IMR-90 (cell line): ENCODE results near the gene LSM2. TPM values are rescaled to one million over a fixed set of nuclear protein-coding genes. Genes with fewer than 3 reads are reported as not detected.
"Not testable (repeated sequence)": the region's sequence is repeated elsewhere in the genome, so short reads cannot be mapped to it uniquely, and the experiment has no call there.

ENCODE experiments used
- ATAC-seq: fragments of 200-7000 bp; cut with Tn5 transposase; 2 replicates; pipeline ENCODE4 v1.9.1; 2020; ENCODE audit warnings: low read depth, mild to moderate bottlenecking, moderate library complexity
- BruUV-seq: library from RNA; stranded (reverse); fragments of 400-500 nt; replicated peaks from 2 replicates; lab custom pipeline; 2021; lab: Mats Ljungman, UMichigan
- CTCF ChIA-PET: fragments of 300-600 bp; formaldehyde crosslinking; extraction: SDS; loops from one replicate; lab custom pipeline; 2021; ENCODE audit warnings: antibody characterized with exemption; lab: Yijun Ruan, JAX
- POLR2A ChIA-PET: fragments of 300-600 bp; sonication (Branson Sonifier 250); formaldehyde crosslinking; loops from one replicate; lab custom pipeline; 2022; ENCODE audit warnings: antibody characterized with exemption; ENCODE audit not compliant: unreplicated experiment; lab: Charles Lee
- DNase-seq: peaks from one replicate; pipeline ENCODE4 v3.0.0; 2013
- H2AFZ ChIP-seq: replicated peaks from 2 replicates; pipeline ENCODE3; 2013; ENCODE audit warnings: low read length, mild to moderate bottlenecking; ENCODE audit not compliant: poor library complexity
- H2AK5ac ChIP-seq: 2 replicates; pipeline ENCODE4 v1.6.1; 2013; ENCODE audit warnings: low read depth, low read length, inconsistent platforms
- H2AK9ac ChIP-seq: replicated peaks from 2 replicates; pipeline ENCODE3; 2013; ENCODE audit warnings: mild to moderate bottlenecking, low read depth, low read length, moderate library complexity; ENCODE audit not compliant: poor library complexity
- H2BK120ac ChIP-seq: 2 replicates; pipeline ENCODE4 v1.6.1; 2013; ENCODE audit warnings: low read depth, low read length, inconsistent platforms
- H2BK15ac ChIP-seq: 3 replicates; pipeline ENCODE4 v1.6.1; 2013; ENCODE audit warnings: low read depth, low read length, inconsistent platforms
- H2BK20ac ChIP-seq: 2 replicates; pipeline ENCODE4 v1.6.1; 2013; ENCODE audit warnings: low read depth, mild to moderate bottlenecking, inconsistent platforms, low read length, moderate library complexity
- H2BK5ac ChIP-seq: 2 replicates; pipeline ENCODE4 v1.6.1; 2013; ENCODE audit warnings: mild to moderate bottlenecking, low read depth, low read length, inconsistent platforms; ENCODE audit not compliant: poor library complexity, severe bottlenecking
- H3K14ac ChIP-seq: replicated peaks from 2 replicates; pipeline ENCODE4 v1.6.1; 2013; ENCODE audit warnings: low read depth, low read length, inconsistent platforms
- H3K18ac ChIP-seq: 2 replicates; pipeline ENCODE4 v1.6.1; 2013; ENCODE audit warnings: low read depth, low read length, control low read depth
- H3K23ac ChIP-seq: 2 replicates; pipeline ENCODE4 v1.6.1; 2013; ENCODE audit warnings: low read depth, low read length, inconsistent platforms
- H3K27ac ChIP-seq: 2 replicates; pipeline ENCODE4 v1.5.1; 2013; ENCODE audit warnings: mild to moderate bottlenecking, control low read depth, low read length; ENCODE audit not compliant: insufficient read depth
- H3K27me3 ChIP-seq: 2 replicates; pipeline ENCODE4 v1.6.1; 2013; ENCODE audit warnings: low read length; ENCODE audit not compliant: control insufficient read depth, insufficient read depth
- H3K36me3 ChIP-seq: 2 replicates; pipeline ENCODE4 v1.6.1; 2013; ENCODE audit warnings: low read length, mixed read lengths; ENCODE audit not compliant: control insufficient read depth, insufficient read depth
- H3K4ac ChIP-seq: 2 replicates; pipeline ENCODE4 v1.6.1; 2013; ENCODE audit warnings: low read depth, low read length, inconsistent platforms
- H3K4me1 ChIP-seq: 2 replicates; pipeline ENCODE4 v1.6.1; 2013; ENCODE audit warnings: low read length, mixed read lengths; ENCODE audit not compliant: control insufficient read depth, insufficient read depth
- H3K4me2 ChIP-seq: 2 replicates; pipeline ENCODE4 v1.6.1; 2013; ENCODE audit warnings: low read depth, mild to moderate bottlenecking, control low read depth, low read length, moderate library complexity
- H3K4me3 ChIP-seq: 2 replicates; pipeline ENCODE4 v1.5.1; 2013; ENCODE audit warnings: low read depth, mild to moderate bottlenecking, control low read depth, low read length, moderate library complexity; ENCODE audit not compliant: insufficient read depth
- H3K56ac ChIP-seq: 2 replicates; pipeline ENCODE4 v1.6.1; 2013; ENCODE audit warnings: low read length, inconsistent platforms; ENCODE audit not compliant: insufficient read depth; ENCODE audit errors: extremely low read depth
- H3K79me1 ChIP-seq, 2 experiments: 2 replicates each; pipeline ENCODE4 v1.6.1; 2013; ENCODE audit warnings: low read length in 2 of 2, inconsistent platforms in 1 of 2, low read depth in 1 of 2
- H3K9ac ChIP-seq: 2 replicates; pipeline ENCODE4 v1.6.1; 2013; ENCODE audit warnings: low read depth, low read length, control low read depth
- H3K9me1 ChIP-seq: 2 replicates; pipeline ENCODE4 v1.6.1; 2013; ENCODE audit warnings: low read length, inconsistent platforms; ENCODE audit not compliant: insufficient read depth
- H3K9me3 ChIP-seq: 2 replicates; pipeline ENCODE4 v1.6.1; 2013; ENCODE audit warnings: low read length; ENCODE audit not compliant: control insufficient read depth, insufficient read depth
- H4K20me1 ChIP-seq: 2 replicates; pipeline ENCODE4 v1.6.1; 2013; ENCODE audit warnings: low read length, inconsistent platforms; ENCODE audit not compliant: insufficient read depth
- H4K5ac ChIP-seq: 2 replicates; pipeline ENCODE4 v1.6.1; 2013; ENCODE audit warnings: mild to moderate bottlenecking, low read depth, low read length, control low read depth
- H4K8ac ChIP-seq, 2 experiments: 2 replicates each; pipeline ENCODE4 v1.6.1; 2013; ENCODE audit warnings: low read depth in 2 of 2, low read length in 2 of 2, control low read depth in 1 of 2, inconsistent platforms in 1 of 2
- H4K91ac ChIP-seq: 2 replicates; pipeline ENCODE4 v1.6.1; 2013; ENCODE audit warnings: low read depth, low read length, inconsistent platforms; ENCODE audit not compliant: insufficient read depth
- WGBS, 2 experiments: methylation state at CpG; one replicate each; pipeline versions ENCODE4 v1.1.5 to v1.1.7; 2013; ENCODE audit warnings: missing lambda C conversion rate in 2 of 2; ENCODE audit not compliant: insufficient read length in 1 of 2; ENCODE audit errors: extremely low coverage in 2 of 2; 5-methylcytosine and 5-hydroxymethylcytosine counted together
- dilution Hi-C: fragments of 300-500 bp; cut with HindIII; formaldehyde crosslinking; loops from one replicate; pipeline ENCODE4 v1.14.3; 2018; ENCODE audit warnings: low sequenced_read_pairs; ENCODE audit not compliant: unreplicated experiment
- in situ Hi-C: fragments of 300-500 bp; cut with MboI; formaldehyde crosslinking; loops from 3 replicates; pipeline ENCODE4 v1.14.3; 2019; ENCODE audit warnings: low sequenced_read_pairs, inconsistent platforms, mixed read lengths
- intact Hi-C: fragments of 100-400 bp; cut with micrococcal nuclease; formaldehyde crosslinking; loops from 2 replicates; pipeline ENCODE4 v1.10.0; 2022
- polyA plus RNA-seq, 3 experiments: library from polyadenylated mRNA; depleted of rRNA; stranded (reverse); fragments of >200 nt; gene quantifications; 2 replicates each; pipeline ENCODE4 v1.2.3, GENCODE V29; 2012; ENCODE audit warnings: low replicate concordance in 1 of 3
- total RNA-seq: library from RNA; depleted of rRNA; stranded (reverse); fragments of >200 nt; gene quantifications from 2 replicates; pipeline ENCODE4 v1.2.3, GENCODE V29; 2012

The LSM2 gene
- total and polyA plus RNA-seq, 2 of the 4 experiments (the other 2 are of a cell fraction), result 56.3 to 61.0 TPM

DNA sequence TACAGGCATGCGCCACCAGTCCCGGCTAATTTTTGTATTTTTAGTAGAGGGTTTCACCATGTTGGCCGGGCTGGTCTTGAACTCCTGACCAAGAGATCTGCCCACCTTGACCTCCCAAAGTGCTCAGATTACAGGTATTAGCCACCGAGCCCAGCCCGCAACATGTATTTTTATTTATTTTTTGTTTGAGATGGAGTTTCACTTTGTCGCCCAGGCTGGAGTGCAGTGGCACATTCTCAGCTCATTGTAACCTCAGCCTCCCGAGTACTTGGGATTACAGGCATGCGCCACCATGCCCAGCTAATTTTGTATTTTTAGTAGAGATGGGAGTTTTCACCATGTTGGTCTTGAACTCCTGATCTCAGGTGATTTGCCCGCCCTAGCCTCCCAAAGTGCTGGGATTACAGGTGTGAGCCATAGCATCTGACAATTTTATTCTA is 31.4 kb upstream of the LSM2 start:
- peaks cover 11% of the 10 kb centered on the region for H3K4me1 ChIP-seq
- 0 out of 2 replicates have a peak overlapping the region, but pooled peaks have one; percentile 28 for H3K9ac ChIP-seq
- H2AK5ac ChIP-seq, DNase-seq, H2BK5ac ChIP-seq, H3K27ac ChIP-seq, H3K27me3 ChIP-seq, H2AFZ ChIP-seq, CTCF ChIA-PET, H3K14ac ChIP-seq, H4K5ac ChIP-seq, BruUV-seq, H2BK20ac ChIP-seq, H3K9me1 ChIP-seq, H2BK120ac ChIP-seq, H3K23ac ChIP-seq, H3K4me3 ChIP-seq, H3K18ac ChIP-seq, H3K4me2 ChIP-seq, H4K91ac ChIP-seq, H3K9me3 ChIP-seq, intact Hi-C loops, H2AK9ac ChIP-seq, H4K8ac ChIP-seq, H3K4ac ChIP-seq, H3K56ac ChIP-seq, H2BK15ac ChIP-seq, dilution Hi-C loops, ATAC-seq: not testable (repeated sequence)
- in situ Hi-C loops, result loop anchor here (10.0 kb wide), 2 partner anchors 153 to 293 kb away; partner anchors contain the start of genes ATP6V1G2, DDX39B, LY6G5C and NFKBIL1
- H3K36me3 ChIP-seq, result peaks cover 43% of the 10 kb centered on the region
- POLR2A ChIA-PET, result interaction anchor here (0.7 kb wide), 1 partner anchor 18 kb away, joined by 3 read pairs; no protein-coding TSS in a partner anchor
- peaks cover 22 to 43% of the 10 kb centered on the region in 2 experiments; a peak in 3 of 4 replicates for H3K79me1 ChIP-seq
- 67% methylated on average over 1 of the region's 9 CpGs; no CpG with 5 or more reads in 1 of the 2 experiments for WGBS, 2 experiments
- H4K20me1 ChIP-seq, result peaks cover 55% of the 10 kb centered on the region
